Fibroblast of the aortic adventitia (primary cell): Measurements from ENCODE around the gene ATP11A. TPM values are rescaled to one million over a fixed set of nuclear protein-coding genes. Genes with fewer than 3 reads are reported as not detected.

Experiments
- DNase-seq: peaks from one replicate; pipeline ENCODE4 v3.0.0-alpha.2; 2010; ENCODE audit warnings: low read depth
- H3K4me3 ChIP-seq: 2 replicates; pipeline ENCODE4 v1.5.1; 2011; ENCODE audit warnings: low read depth, mild to moderate bottlenecking, control low read depth, low read length, moderate library complexity
- CTCF ChIP-seq: IDR thresholded peaks from 2 replicates; pipeline ENCODE4 v1.5.1; 2011; ENCODE audit warnings: mild to moderate bottlenecking, low read length, control low read depth, inconsistent platforms; ENCODE audit not compliant: insufficient read depth
- total RNA-seq: library from RNA; depleted of rRNA; stranded (reverse); fragments of >200 nt; gene quantifications from 2 replicates; pipeline ENCODE4 v1.2.3, GENCODE V29; 2012; ENCODE audit warnings: low replicate concordance

ATP11A gene
- total RNA-seq, 1 donor: 8.9 TPM

GRCh38 chr13:112760931-112761330 is 71.1 kb downstream of the ATP11A start:
- no peak for TF ChIP-seq CTCF
- DNase-seq: no peak
- H3K4me3 ChIP-seq: peak overlapping the region; percentile 11

- DNase-seq: peak; percentile 94
- TF ChIP-seq CTCF: peak; percentile 54
- H3K4me3 ChIP-seq: peak overlapping the region; percentile 17
Measured at GRCh38 chr13:112761701-112762689, 72.2 kb downstream of the ATP11A start.

- no peak overlapping the region for H3K4me3 ChIP-seq
- no peak for TF ChIP-seq CTCF
- no peak for DNase-seq
Measured at GRCh38 chr13:112762690-112763080, 72.8 kb downstream of the ATP11A start.

- TF ChIP-seq CTCF: no peak
- no peak for DNase-seq
- H3K4me3 ChIP-seq: no peak overlapping the region
Measured at GRCh38 chr13:112764028-112764427, 74.2 kb downstream of the ATP11A start.

GRCh38 chr13:112764864-112765561 is 75.2 kb downstream of the ATP11A start:
- no peak overlapping the region for H3K4me3 ChIP-seq
- no peak for DNase-seq
- no peak for TF ChIP-seq CTCF

GRCh38 chr13:112765731-112766130 is 75.9 kb downstream of the ATP11A start:
- no peak for DNase-seq
- H3K4me3 ChIP-seq: no peak overlapping the region
- TF ChIP-seq CTCF: no peak
